HG03432 (cell line): ENCODE results near the gene GMNC.

Experiments
- ATAC-seq: cut with Tn5 transposase; IDR thresholded peaks from one replicate; pipeline ENCODE4 v1.9.1; 2021; ENCODE audit warnings: mild to moderate bottlenecking, moderate library complexity; ENCODE audit not compliant: unreplicated experiment

The GMNC gene

GRCh38 chr3:190849607-190850006, 12.9 kb downstream of the GMNC start:
- no peak for ATAC-seq

- ATAC-seq = no peak
These were observed 13.6 kb downstream of the GMNC start for GRCh38 chr3:190848870-190849269.

DNA sequence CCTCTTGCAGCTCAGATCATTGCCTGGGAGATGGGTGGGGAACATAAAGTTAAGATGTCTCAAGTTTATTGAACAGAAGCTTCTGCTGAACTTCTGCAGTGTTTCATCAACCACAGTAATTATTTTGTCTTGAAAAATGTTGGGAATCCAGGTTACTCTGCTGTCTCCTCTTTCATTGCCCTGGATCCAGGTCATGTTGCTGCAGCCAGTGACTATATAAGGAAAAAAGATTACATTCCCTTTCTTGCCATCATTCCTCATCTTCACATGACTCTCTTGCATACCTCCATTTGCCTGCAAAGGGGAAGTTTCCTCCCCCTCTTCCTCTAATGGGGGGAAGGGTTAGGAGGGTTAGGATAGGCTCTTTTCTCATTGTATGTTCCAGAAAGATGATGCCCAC, 15.1 kb downstream of the GMNC start:
- ATAC-seq = no peak

DNA sequence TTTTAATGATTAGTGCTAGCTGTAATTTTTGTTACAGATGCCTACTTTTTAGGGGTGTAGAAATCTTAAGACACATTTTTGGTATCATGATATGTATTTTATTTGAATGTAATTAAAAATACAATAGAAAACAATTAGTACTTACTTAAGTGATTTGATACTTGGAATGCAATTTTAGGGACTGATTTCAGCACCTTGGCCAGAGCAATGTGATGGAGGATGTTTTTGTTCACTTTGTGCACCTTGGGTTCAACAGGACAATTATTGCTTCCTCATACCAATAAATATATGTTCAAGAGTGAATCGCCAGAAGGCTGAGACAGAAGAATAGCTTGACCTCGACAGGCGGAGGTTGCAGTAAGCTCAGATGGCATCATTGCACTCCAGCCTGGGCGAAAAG, 22.3 kb downstream of the GMNC start:
- no peak for ATAC-seq

- no peak for ATAC-seq
These were observed 31.3 kb downstream of the GMNC start for GRCh38 chr3:190831225-190831624.

DNA sequence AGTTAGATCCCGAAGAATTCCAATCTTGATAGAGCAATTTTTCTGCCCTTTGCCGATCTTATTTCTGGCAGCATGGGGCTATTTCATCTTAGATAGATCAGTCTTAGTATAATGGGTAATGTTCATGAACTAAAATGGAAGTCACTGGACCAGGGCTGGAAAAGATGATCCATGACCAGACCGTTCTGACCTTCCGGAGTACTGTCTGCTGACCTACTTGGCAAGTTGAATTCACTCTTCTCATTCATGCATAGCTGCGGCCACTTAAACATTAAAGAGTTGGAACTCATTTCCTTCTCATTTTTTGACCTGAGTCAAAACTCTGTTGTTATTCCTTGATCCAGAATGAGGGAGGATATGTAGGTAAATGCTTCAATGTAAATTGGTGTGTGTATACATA, 32.5 kb downstream of the GMNC start:
- no peak for ATAC-seq

- no peak for ATAC-seq
These were observed 36.5 kb downstream of the GMNC start for GRCh38 chr3:190826018-190826417.

DNA sequence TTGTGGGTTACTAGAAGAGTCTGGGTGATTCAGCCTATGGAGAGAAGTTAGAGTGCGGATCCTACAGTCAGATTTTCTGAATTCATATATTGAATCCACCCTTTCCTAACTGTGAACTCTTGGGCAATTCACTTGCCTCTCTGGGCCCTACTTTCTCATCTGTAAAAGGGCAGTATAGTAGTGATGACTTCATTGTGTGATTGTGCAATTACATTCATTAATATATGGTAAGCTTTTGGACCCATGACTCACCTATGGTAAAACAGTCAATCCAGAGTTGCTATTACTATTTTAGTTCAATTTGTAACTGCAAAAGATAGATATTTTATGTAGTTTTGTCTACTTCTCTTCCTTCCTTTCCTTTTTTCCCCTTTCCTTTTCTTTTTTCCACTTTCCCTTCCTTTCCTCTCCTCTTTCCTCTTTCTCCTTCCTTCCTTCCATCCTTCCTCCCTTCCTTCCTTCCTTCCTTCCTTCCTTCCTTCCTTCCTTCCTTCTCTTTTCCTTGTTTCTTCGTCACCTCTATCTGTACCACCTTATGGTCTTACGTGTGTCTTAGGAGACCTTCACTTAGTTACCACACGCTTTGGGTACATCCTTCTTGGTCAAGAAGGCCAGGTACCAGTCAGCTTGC, 37.0 kb downstream of the GMNC start:
- no peak for ATAC-seq

DNA sequence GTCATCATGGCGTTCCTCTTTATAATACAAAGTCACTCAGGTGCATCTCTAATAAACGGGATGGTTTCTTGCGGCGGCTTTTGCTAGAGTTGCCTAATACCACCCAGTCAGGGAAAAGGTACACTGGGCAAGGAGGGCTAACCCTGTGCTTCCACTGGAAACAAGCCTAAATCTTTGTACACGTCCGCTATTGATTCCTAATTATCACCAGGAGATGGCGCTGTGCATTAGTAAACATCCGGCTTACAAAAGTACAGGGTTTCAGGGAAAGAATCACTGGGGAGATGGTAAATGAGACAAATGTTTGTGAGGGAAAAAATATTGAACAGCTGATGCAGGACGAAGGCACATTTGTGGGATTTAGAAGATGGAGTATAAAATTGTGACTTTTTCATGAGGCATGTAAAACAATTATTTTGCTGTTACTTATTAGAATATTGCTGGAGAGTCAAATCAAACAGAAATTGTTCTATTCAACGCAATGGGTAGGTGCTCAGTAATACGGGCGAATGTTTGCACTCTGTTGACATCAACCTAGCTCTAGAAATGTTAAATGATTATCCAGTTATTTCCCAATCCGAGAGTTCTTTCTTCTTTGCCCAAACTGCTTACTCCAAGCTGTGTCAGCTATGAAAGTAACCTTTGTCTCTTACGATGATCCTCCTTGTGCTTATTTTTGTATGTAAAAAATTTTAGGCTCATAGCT, 50.6 kb downstream of the GMNC start:
- ATAC-seq = peak; percentile 85

GRCh38 chr3:190810957-190811356, 51.5 kb downstream of the GMNC start:
- ATAC-seq = no peak

DNA sequence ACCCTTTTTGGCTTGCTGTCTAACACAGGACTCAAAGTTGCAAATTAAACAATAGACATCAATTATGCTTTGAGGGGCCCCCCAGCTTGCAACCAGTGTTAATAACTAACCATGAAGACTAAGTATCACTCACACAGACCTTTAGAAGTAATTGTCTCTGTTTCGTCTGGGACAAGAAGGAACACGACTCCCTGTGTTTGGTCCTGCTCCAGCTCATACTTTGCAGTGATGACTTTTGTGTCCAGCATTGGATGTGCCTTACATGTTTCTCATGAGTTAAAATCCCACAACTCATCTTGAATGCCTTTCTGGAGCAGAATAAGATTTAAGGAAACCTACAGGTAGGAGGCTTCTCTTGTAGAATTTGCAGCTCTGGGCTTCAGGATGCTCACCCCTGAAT, 53.1 kb downstream of the GMNC start:
- ATAC-seq = no peak

- ATAC-seq = no peak
These were observed 54.6 kb downstream of the GMNC start for GRCh38 chr3:190807719-190808375.
